HAP-1 (cell line): ENCODE measurements around the gene SUPT5H.
"Not testable (repeated sequence)": the region's sequence is repeated elsewhere in the genome, so short reads cannot be mapped to it uniquely, and the experiment has no call there.

Experiments
- DNase-seq, 2 experiments: peaks; one replicate each; pipeline ENCODE4 v3.0.0-alpha.2; 2016 to 2020; ENCODE audit warnings: low spot score in 2 of 2
- H3K27me3 ChIP-seq: fragments of 250-450 bp; sonication (Bioruptor Pico); 2 replicates; pipeline ENCODE4 v1.5.1; 2020; ENCODE audit warnings: low read depth, mild to moderate bottlenecking, moderate library complexity
- H3K36me3 ChIP-seq: fragments of 250-450 bp; sonication (Bioruptor Pico); replicated peaks from 2 replicates; pipeline ENCODE4 v1.5.1; 2020; ENCODE audit warnings: mild to moderate bottlenecking
- H3K4me1 ChIP-seq: fragments of 250-450 bp; sonication (Bioruptor Pico); 2 replicates; pipeline ENCODE4 v1.5.1; 2020; ENCODE audit warnings: mild to moderate bottlenecking
- H3K4me3 ChIP-seq: fragments of 250-450 bp; sonication (Bioruptor Pico); 2 replicates; pipeline ENCODE4 v1.5.1; 2020; ENCODE audit warnings: mild to moderate bottlenecking, moderate library complexity
- H3K9me3 ChIP-seq: fragments of 250-450 bp; sonication (Bioruptor Pico); 2 replicates; pipeline ENCODE4 v1.5.1; 2020; ENCODE audit warnings: mild to moderate bottlenecking, moderate library complexity
- in situ Hi-C: fragments of 300-500 bp; cut with MboI; formaldehyde crosslinking; loops from 3 replicates; pipeline ENCODE4 v1.14.3; 2020; ENCODE audit warnings: low sequenced_read_pairs, inconsistent platforms, mixed read lengths

The SUPT5H gene

DNA sequence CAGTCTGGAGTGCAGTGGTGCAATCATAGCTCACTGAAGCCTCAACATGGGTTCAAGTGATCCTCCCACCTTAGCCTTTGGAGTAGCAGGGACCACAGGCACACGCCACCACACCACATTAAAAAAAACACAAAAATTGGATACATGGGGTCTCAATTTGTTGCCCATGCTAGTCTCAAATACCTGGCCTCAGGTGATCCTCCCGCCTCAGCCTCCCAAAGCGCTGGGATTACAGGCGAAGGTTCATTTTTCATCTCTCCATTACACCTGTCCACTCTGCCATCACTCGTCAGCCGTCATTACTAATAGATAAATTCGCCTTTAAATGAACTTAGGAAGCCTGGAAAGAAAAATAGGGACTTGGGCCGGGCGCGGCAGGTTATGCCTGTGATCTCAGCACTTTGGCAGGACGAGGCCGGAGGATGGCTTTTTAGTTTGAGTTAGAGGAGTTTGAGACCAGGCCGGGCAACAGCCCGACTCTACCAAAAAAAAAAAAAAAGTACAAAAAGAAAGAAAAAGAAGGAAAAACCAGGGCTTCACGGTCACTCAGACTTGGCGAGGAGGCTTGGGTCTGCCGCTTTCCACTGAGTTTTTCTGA, 685 bp upstream of the SUPT5H start:
- peaks cover 8% of the 10 kb centered on the region for H3K4me1 ChIP-seq
- DNase-seq, result no peak
- in situ Hi-C loops, result loop anchor here (10.0 kb wide), 1 partner anchor 90 kb away; the partner anchor contains the start of gene EID2B
- H3K9me3 ChIP-seq, result no peaks in the 10 kb centered on the region
- H3K27me3 ChIP-seq, result no peaks in the 10 kb centered on the region
- peaks cover 9% of the 10 kb centered on the region for H3K36me3 ChIP-seq
- peak overlapping the region; percentile 82 for H3K4me3 ChIP-seq

- Histone ChIP-seq H3K9me3 (no peaks in the 10 kb centered on the region), H3K4me1 (peaks cover 6% of the 10 kb centered on the region; the same call in 1 of the 2 replicates)
- in situ Hi-C loops, result loop anchor here (10.0 kb wide), 1 partner anchor 88 kb away; the partner anchor contains the start of gene EID2B
Measured at GRCh38 chr19:39446365-39447084, 1.1 kb downstream of the SUPT5H start.

GRCh38 chr19:39448271-39448670, 2.9 kb downstream of the SUPT5H start:
- Histone ChIP-seq H3K36me3 (peaks cover 20% of the 10 kb centered on the region), H3K27me3 (no peaks in the 10 kb centered on the region), H3K4me1 (peaks cover 6% of the 10 kb centered on the region; the same call in 1 of the 2 replicates), H3K9me3 (no peaks in the 10 kb centered on the region), H3K4me3 (no peak overlapping the region)
- in situ Hi-C loops, result loop anchor here (10.0 kb wide), 1 partner anchor 87 kb away; the partner anchor contains the start of gene EID2B
- no peak for DNase-seq

More at GRCh38 chr19:39446365-39447084, 1.1 kb downstream of the SUPT5H start:
- Histone ChIP-seq H3K27me3 (no peaks in the 10 kb centered on the region), H3K4me3 (peak overlapping the region; percentile 82), H3K36me3 (peaks cover 10% of the 10 kb centered on the region)
- no peak for DNase-seq

- DNase-seq, result no peak
- Histone ChIP-seq H3K4me3 (no peak overlapping the region), H3K36me3 (peaks cover 27% of the 10 kb centered on the region), H3K9me3 (no peaks in the 10 kb centered on the region), H3K4me1 (peaks cover 6% of the 10 kb centered on the region; the same call in 1 of the 2 replicates), H3K27me3 (no peaks in the 10 kb centered on the region)
- in situ Hi-C loops, result loop anchor here (10.0 kb wide), 1 partner anchor 86 kb away; the partner anchor contains the start of gene EID2B
Measured at GRCh38 chr19:39449116-39449797, 3.9 kb downstream of the SUPT5H start.

DNA sequence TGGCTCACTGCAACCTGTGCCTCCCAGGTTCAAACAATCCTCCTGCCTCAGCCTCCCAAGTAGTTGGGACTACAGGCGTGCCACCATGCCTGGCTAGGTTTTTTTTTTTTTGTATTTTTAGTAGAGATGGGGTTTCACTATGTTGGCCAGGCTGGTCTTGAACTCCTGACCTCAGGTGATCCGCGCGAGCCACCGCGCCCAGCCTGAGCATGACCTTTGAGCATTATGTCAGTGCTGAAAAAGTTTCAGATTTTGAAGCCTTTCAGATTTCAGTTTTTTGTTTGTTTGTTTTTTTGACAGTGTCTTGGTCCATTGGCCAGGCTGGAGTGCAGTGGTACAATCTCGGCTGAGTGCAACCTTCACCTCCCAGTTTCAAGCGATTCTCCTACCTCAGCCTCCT, 5.9 kb downstream of the SUPT5H start:
- H3K27me3 ChIP-seq, in situ Hi-C loops, H3K4me3 ChIP-seq, H3K9me3 ChIP-seq, H3K4me1 ChIP-seq, DNase-seq: not testable (repeated sequence)
- H3K36me3 ChIP-seq, result peaks cover 33% of the 10 kb centered on the region

DNA sequence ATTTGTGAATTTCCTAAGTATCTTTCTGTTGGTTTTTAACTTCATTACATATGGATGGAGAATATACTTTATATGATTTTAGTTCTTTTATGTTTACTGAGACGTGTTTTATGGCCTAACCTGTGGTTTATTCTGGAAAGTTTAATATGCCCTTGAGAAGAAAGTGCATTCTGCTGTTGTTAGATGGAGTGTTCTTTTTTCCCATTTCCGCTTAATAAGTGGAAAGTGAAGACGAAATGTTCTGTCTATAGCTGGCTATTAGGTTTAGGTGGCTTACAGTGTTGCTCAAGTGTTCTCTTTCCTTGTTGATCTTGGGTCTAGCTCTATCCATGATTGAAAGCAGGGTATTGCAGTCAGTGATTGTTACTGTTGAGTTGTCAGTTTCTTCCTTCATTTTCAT, 18.0 kb downstream of the SUPT5H start:
- no peaks in the 10 kb centered on the region for H3K27me3 ChIP-seq
- H3K36me3 ChIP-seq, result peaks cover 65% of the 10 kb centered on the region
- no peaks in the 10 kb centered on the region for H3K9me3 ChIP-seq
- in situ Hi-C loops, result no loop called here
- DNase-seq, result no peak
- no peaks in the 10 kb centered on the region for H3K4me1 ChIP-seq
- H3K4me3 ChIP-seq, result no peak overlapping the region

DNA sequence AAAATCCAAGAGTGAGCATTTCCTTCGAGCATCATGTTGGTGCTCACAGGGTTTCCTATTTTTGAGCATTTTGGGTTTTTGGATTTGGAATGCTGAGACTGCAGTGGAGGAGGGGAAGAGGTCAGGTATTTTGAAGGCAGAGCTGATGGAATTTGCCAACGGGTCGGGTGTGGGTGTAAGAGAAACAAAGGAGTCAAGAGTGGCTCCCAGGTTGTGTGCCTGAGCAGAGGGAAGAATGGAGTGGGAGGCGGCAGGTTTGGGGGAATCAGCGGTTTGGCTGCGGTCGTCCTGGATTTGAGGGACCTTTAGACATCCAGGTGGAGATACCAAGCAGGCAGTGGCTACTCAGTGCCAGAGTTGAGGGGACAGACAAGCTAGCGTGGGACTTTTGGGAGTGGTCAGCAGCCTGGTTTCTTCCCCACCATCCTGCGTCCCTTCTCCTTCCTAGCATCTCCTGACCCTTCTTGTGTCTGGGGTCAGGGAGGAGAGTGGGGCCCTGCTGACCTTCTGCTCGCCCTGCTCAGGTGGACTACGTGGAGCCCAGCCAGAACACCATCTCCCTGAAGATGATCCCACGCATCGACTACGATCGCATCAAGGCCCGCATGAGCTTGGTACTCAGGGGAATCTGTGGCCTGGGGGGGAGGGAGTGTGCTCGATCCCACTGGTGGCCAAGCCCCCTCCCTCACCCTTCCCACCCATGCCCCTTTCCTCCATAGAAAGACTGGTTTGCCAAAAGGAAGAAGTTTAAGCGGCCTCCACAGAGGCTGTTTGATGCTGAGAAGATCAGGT, 20.8 kb downstream of the SUPT5H start:
- Histone ChIP-seq H3K4me1 (no peaks in the 10 kb centered on the region), H3K4me3 (no peak overlapping the region), H3K27me3 (no peaks in the 10 kb centered on the region), H3K9me3 (no peaks in the 10 kb centered on the region), H3K36me3 (peaks cover 67% of the 10 kb centered on the region)
- in situ Hi-C loops, result no loop called here
- no peak for DNase-seq

DNA sequence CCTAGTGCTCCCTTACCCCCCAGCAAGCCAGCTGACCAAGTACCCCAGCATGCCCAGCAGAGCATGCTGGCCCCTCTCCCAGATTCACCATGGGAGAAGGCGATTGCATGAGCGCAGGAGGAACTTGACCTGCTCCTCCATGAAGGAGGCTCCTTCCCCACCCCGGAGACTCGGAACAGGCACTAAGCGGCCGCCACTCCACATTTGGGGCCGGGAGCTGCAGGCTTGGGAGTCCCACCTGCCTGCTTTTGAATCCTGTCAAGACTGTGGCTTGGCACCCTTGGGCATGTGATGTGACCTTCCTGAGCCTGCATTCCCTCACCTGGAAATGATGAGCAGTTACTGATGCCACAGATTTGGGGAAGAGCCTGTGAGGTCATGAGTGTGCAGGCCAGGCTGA, 22.6 kb downstream of the SUPT5H start:
- H3K27me3 ChIP-seq, result no peaks in the 10 kb centered on the region
- H3K9me3 ChIP-seq, result no peaks in the 10 kb centered on the region
- H3K4me3 ChIP-seq, result no peak overlapping the region
- H3K4me1 ChIP-seq, result no peaks in the 10 kb centered on the region
- in situ Hi-C loops, result no loop called here
- no peak for DNase-seq
- peaks cover 72% of the 10 kb centered on the region for H3K36me3 ChIP-seq

GRCh38 chr19:39469036-39469435, 23.7 kb downstream of the SUPT5H start:
- Histone ChIP-seq H3K4me3 (no peak overlapping the region), H3K36me3 (peaks cover 81% of the 10 kb centered on the region), H3K27me3 (no peaks in the 10 kb centered on the region), H3K4me1 (no peaks in the 10 kb centered on the region), H3K9me3 (no peaks in the 10 kb centered on the region)
- no peak for DNase-seq
- in situ Hi-C loops, result no loop called here

DNA sequence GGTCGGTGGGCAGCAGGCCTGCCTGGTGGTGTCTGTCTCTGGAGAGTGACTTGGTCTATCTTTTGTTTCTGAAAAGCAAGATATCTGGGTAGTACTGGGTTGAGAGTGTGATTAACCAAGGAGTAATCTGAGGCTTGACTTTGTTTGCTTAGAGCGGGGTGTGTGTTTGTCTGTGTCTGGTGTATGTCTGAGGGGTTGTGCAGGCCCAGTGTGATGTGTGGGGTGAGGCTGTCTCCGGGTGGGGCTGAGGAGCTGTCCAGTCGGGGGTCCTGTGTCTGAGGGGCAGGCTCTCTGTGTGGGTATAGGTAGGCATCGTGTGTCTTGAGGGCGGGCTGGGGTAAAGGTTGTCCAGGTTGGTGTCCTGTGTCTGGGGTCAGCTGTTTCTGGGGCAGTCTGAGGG, 24.2 kb downstream of the SUPT5H start:
- Histone ChIP-seq H3K4me1 (no peaks in the 10 kb centered on the region), H3K36me3 (peaks cover 84% of the 10 kb centered on the region)

DNA sequence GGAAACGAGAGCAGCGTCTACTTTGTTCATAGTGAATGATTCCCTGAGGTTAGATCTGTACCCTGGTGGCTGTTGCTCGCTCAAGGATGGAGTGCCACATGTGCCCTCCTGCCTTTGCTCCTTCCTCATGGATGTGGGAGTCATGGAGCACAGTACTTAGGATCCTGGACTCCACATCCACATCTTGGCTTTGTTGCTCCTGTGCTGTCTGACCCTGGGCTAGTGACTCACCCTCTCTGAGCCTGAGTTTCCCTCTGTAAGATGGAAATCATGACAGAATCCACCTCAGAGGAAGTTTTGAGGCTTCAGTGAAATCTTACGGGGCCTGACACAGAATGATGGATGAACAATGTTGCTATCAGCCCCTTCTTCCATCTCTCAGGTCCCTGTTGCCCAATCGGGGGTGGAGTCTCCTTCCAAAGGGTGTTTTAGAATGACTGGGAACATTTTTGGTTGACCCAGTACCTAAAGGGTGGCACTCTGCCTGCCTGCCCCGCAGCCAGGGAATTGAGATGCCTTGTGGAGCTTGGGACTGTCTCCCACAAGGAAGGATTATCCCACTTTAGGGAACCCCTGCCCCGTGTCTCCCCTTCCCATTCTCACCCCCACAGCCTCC, 25.4 kb downstream of the SUPT5H start:
- no peak for DNase-seq
- in situ Hi-C loops, result no loop called here
- H3K4me3 ChIP-seq, result no peak overlapping the region
- H3K27me3 ChIP-seq, result no peaks in the 10 kb centered on the region
- no peaks in the 10 kb centered on the region for H3K4me1 ChIP-seq
- no peaks in the 10 kb centered on the region for H3K9me3 ChIP-seq
- peaks cover 80% of the 10 kb centered on the region for H3K36me3 ChIP-seq

More for the DNA sequence above, 24.2 kb downstream of the SUPT5H start:
- Histone ChIP-seq H3K27me3 (no peaks in the 10 kb centered on the region), H3K9me3 (no peaks in the 10 kb centered on the region), H3K4me3 (no peak overlapping the region)
- in situ Hi-C loops, result no loop called here
- DNase-seq, result no peak

DNA sequence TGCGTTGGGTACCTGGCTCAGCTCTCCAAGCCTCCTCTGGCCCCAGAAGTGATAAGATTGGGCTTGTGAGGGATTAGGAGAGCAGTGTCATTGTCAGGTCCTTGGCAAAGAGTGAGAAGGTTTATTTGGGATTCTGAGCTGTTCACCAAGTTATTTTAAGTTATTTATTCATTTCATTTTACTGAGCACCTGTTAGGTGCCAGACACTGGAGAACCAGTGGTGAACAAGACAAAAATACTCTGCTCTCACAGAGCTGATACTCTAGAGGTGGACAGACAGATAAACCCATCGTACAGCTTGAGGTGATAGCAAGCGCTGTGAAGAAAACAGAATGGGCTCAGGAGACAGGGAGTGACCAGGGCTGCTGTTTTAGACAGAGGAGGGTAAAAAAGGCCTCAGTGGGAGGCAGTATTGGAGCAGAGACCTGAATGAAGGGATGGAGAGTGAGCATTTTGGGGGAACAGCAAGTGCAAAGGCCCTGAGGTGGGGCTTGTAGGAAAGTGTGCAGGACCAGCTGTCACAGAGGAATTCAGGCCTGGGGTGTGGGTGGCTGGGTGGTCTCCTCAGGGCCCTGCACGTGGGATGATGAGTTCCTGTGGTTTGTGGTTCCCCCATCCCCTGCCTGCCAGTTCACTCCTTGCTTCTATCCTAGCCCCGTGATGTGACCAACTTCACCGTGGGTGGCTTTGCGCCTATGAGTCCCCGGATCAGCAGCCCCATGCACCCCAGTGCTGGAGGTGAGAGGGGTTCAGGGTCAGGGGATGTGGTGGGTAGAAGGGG, 26.6 kb downstream of the SUPT5H start:
- Histone ChIP-seq H3K9me3 (no peaks in the 10 kb centered on the region), H3K27me3 (no peaks in the 10 kb centered on the region), H3K36me3 (peaks cover 79% of the 10 kb centered on the region), H3K4me1 (no peaks in the 10 kb centered on the region), H3K4me3 (no peak overlapping the region)
- in situ Hi-C loops, result no loop called here
- DNase-seq, result no peak
